Breast epithelium (tissue), 4 donors: ENCODE results near the gene WDR36. TPM values are rescaled to one million over a fixed set of nuclear protein-coding genes. Genes with fewer than 3 reads are reported as not detected.
A peak's percentile ranks its signal among the peaks of the same experiment; 100 is the strongest.

Experiments used
- DNase-seq, 2 donors: peaks; one replicate each; pipeline ENCODE4 v3.0.0-alpha.2; 2019; ENCODE audit warnings: low spot score in 2 of 2
- H3K27ac ChIP-seq, 2 donors: fragments of 200-600 bp; sonication (generic) in 1 of 2; one replicate each; pipeline ENCODE4 v1.5.1; 2016 to 2019; ENCODE audit warnings: mild to moderate bottlenecking in 1 of 2
- H3K27me3 ChIP-seq, 2 donors: fragments of 200-600 bp; sonication (generic) in 1 of 2; one replicate each; pipeline versions ENCODE4 v1.5.1 to v1.6.0; 2017 to 2019; ENCODE audit warnings: control low read depth in 1 of 2, mild to moderate bottlenecking in 1 of 2
- H3K36me3 ChIP-seq: fragments of 200-600 bp; one replicate; pipeline ENCODE4 v1.5.1; 2019
- H3K4me1 ChIP-seq, 2 donors: fragments of 200-600 bp; sonication (generic); one replicate each; pipeline ENCODE4 v1.5.1; 2016 to 2019; ENCODE audit warnings: control low read depth in 1 of 2
- H3K4me3 ChIP-seq, 3 donors: fragments of 200-600 bp; sonication (generic); 1 replicate in 2 of 3; 2 replicates in 1 of 3; pipeline ENCODE4 v1.5.1; 2016 to 2019; ENCODE audit warnings: mild to moderate bottlenecking in 3 of 3, moderate library complexity in 2 of 3
- H3K9me3 ChIP-seq, 2 donors: fragments of 200-600 bp; sonication (generic) in 1 of 2; one replicate each; pipeline ENCODE4 v1.5.1; 2016 to 2019; ENCODE audit warnings: control low read depth in 1 of 2
- POLR2A ChIP-seq: fragments of 450-650 bp; IDR thresholded peaks from one replicate; pipeline ENCODE4 v1.6.1; 2016; ENCODE audit warnings: antibody characterized with exemption, mild to moderate bottlenecking, moderate library complexity
- POLR2AphosphoS5 ChIP-seq, 3 donors: sonication (generic); formaldehyde crosslinking; IDR thresholded peaks; one replicate each; pipeline ENCODE4 v1.6.1; 2017; ENCODE audit warnings: antibody characterized with exemption in 3 of 3
- intact Hi-C: fragments of 100-400 bp; cut with DNase I; formaldehyde crosslinking; loops from one replicate; pipeline ENCODE4 v1.15.1; 2023; ENCODE audit warnings: low total_unique reads
- total RNA-seq, 3 donors: library from RNA; depleted of rRNA; stranded (reverse); fragments of >200 nt; gene quantifications; one replicate each; pipeline ENCODE4 v1.1.0, GENCODE V29; 2016
- TF ChIP-seq, protein P1 (sequence below), 3 donors: fragments of 450-650 bp; IDR thresholded peaks; one replicate each; pipeline ENCODE4 v1.5.1; 2016 to 2017; ENCODE audit warnings: antibody characterized with exemption in 3 of 3, mild to moderate bottlenecking in 3 of 3, moderate library complexity in 3 of 3

WDR36 gene
- total RNA-seq, 3 donors from 2014 or later: 27.2 to 41.4 (median 37.2) TPM

DNA sequence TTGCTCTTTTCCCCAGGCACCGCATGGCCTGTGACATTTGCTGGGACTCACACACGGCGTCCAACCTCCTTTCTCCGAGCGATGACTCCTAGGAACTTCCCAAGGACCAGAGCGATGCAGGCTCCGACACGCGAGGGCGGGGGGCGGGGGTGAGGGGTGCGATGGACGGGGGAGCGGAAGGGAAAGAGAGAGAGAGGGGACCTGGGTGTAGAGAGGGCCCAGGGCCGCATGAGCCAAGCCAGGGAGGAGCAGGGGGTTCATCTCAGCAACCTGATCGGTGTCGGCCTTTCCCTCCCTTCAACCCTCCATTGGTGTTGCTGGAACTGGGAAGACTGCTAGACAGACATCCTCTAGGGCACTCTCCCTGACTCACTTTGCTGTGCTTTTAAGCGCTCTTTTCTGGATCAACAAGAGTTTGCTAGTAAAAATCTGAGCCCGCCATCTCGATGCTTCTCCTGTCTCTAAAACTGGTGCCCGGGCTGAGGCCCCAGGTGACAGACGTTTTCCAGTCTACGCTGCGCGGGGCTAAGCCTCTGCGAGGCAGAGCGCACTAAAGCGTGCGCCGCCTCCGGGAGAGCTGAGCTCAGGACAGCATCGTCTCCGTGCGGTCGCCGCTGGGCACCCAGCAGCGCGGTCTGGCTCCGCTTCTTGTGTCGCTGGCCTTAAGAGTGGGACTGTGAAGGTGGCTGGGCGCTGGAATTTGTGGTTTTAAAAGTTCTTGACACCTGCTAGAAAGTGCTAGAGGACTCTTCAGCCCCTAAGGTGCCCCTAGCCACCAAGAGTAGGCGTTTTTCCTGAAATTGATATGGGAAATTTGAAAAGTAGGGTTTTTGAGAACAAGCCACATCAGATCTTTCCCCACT, 21.6 kb upstream of the WDR36 start:
- TF ChIP-seq POLR2AphosphoS5 (IDR thresholded peaks at IDR 0.05) (no peak), POLR2A (no peak)
- TF ChIP-seq, protein P1, sequence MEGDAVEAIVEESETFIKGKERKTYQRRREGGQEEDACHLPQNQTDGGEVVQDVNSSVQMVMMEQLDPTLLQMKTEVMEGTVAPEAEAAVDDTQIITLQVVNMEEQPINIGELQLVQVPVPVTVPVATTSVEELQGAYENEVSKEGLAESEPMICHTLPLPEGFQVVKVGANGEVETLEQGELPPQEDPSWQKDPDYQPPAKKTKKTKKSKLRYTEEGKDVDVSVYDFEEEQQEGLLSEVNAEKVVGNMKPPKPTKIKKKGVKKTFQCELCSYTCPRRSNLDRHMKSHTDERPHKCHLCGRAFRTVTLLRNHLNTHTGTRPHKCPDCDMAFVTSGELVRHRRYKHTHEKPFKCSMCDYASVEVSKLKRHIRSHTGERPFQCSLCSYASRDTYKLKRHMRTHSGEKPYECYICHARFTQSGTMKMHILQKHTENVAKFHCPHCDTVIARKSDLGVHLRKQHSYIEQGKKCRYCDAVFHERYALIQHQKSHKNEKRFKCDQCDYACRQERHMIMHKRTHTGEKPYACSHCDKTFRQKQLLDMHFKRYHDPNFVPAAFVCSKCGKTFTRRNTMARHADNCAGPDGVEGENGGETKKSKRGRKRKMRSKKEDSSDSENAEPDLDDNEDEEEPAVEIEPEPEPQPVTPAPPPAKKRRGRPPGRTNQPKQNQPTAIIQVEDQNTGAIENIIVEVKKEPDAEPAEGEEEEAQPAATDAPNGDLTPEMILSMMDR (IDR thresholded peaks at IDR 0.05): no peak
- H3K4me1 ChIP-seq: no peaks in the 10 kb centered on the region
- H3K27me3 ChIP-seq: peaks cover 0 to 4% of the 10 kb centered on the region in 2 donors
- intact Hi-C loops: no loop called here
- H3K36me3 ChIP-seq: no peaks in the 10 kb centered on the region
- no peak overlapping the region for H3K27ac ChIP-seq
- peak overlapping the region in 2 of 3 donors; percentile 13 to 21 for H3K4me3 ChIP-seq
- H3K9me3 ChIP-seq: no peaks in the 10 kb centered on the region
- no peak for DNase-seq

DNA sequence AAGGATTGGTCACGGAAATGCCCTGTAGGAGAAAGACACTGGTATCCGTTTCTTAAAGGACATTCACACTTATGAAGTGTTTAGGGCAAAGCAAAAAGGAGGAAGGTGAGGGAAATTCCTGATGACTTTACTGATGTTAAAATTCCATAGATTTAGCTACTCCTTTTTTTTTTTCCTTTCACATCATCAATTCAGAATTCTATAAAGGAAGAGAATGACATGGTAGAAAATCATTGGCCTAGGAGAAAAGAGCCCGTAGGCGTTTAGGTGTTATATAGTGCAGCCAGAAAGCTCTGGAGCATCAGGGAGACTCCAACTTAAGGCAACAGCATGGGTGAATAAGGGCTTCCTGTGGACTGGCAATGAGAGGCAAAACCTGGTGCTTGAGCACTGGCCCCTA, 20.7 kb upstream of the WDR36 start, which contains the start of gene TSLP:
TSLP (plus strand) TSS at position 301 of the 400 bp plus-strand sequence. CDS start 178 bp downstream, outside the sequence.
- H3K9me3 ChIP-seq: no peaks in the 10 kb centered on the region
- no peak within 1 kb of the TSS for H3K27ac ChIP-seq

DNA sequence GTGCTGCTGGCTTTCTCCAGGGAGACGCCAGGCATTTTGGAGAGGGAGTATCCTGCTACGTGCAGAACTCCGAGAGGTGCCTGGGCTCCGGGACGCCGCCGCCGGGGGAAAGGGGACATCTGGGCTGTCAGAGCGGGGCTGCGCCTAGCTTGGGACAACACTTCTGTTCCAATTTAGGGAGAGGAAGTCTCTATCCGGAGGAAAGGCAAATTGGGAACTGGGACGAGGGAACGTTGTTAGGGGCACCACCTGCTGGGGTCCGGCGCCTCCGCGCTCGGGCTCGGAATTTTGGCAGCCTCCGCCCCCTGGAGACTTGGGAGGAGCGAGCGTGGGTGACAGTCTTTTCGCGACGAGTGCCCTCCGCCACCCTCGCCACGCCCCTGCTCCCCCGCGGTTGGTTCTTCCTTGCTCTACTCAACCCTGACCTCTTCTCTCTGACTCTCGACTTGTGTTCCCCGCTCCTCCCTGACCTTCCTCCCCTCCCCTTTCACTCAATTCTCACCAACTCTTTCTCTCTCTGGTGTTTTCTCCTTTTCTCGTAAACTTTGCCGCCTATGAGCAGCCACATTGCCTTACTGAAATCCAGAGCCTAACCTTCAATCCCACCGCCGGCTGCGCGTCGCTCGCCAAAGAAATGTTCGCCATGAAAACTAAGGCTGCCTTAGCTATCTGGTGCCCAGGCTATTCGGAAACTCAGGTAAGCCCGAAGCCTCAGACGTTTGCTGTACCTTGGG, 19.0 kb upstream of the WDR36 start:
- Histone ChIP-seq H3K27ac (peak overlapping the region; percentile 21 to 66), H3K9me3 (no peaks in the 10 kb centered on the region), H3K4me3 (peak overlapping the region; percentile 47 to 78 (median 60)), H3K36me3 (no peaks in the 10 kb centered on the region), H3K27me3 (peaks cover 0 to 4% of the 10 kb centered on the region in 2 donors), H3K4me1 (no peaks in the 10 kb centered on the region)
- intact Hi-C loops: no loop called here
- no peak for TF ChIP-seq POLR2A
- TF ChIP-seq, protein P1 (IDR thresholded peaks at IDR 0.05): no peak
- no peak for TF ChIP-seq POLR2AphosphoS5 (IDR thresholded peaks at IDR 0.05)
- DNase-seq: peak; percentile 57 to 62

More for the DNA sequence above, 20.7 kb upstream of the WDR36 start, which contains the start of gene TSLP:
- Histone ChIP-seq H3K4me1 (no peaks in the 10 kb centered on the region), H3K27me3 (peaks cover 0 to 4% of the 10 kb centered on the region in 2 donors), H3K36me3 (no peaks in the 10 kb centered on the region), H3K4me3 (peak within 1 kb of the TSS; percentile 13 to 78 (median 60))
- TF ChIP-seq, protein P1 (IDR thresholded peaks at IDR 0.05): no peak
- no peak for TF ChIP-seq POLR2AphosphoS5 (IDR thresholded peaks at IDR 0.05)
- no peak for TF ChIP-seq POLR2A
- DNase-seq: no peak
- intact Hi-C loops: no loop called here

DNA sequence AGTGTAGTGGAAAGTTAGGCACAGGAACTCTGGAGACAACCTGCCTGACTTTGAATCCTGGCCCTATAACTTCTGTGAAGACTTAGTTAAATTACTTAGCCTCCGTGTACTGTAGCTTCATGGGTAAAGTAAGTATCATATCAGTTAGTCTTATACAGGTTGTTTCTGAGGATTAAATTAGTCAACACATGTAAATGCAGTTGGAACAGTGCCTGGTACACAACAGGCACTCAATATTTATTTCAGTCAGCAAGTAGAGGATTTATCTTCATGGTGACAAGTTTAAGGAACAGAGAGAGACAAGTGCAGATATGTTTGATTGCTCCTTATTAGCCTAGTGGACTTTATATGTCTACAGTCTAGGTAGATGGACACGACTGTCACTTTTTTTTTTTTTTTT, 17.9 kb upstream of the WDR36 start:
- Histone ChIP-seq H3K27ac (no peak overlapping the region), H3K4me3 (peak overlapping the region in 2 of 3 donors; percentile 60 to 78), H3K4me1 (no peaks in the 10 kb centered on the region), H3K9me3 (no peaks in the 10 kb centered on the region), H3K36me3 (no peaks in the 10 kb centered on the region), H3K27me3 (no peaks in the 10 kb centered on the region)
- TF ChIP-seq POLR2AphosphoS5 (IDR thresholded peaks at IDR 0.05) (no peak), POLR2A (no peak)
- TF ChIP-seq, protein P1 (IDR thresholded peaks at IDR 0.05): no peak
- intact Hi-C loops: no loop called here
- no peak for DNase-seq
